Kidney (tissue), 14 donors: ENCODE measurements around the gene LPIN2. TPM values are rescaled to one million over a fixed set of nuclear protein-coding genes. Genes with fewer than 3 reads are reported as not detected.

Experiments
- DNase-seq, 5 donors: peaks; one replicate each; pipeline ENCODE4 v3.0.0-alpha.2; 2013 to 2020
- FAIRE-seq: peaks from 2 replicates; lab custom pipeline; 2012; peaks lifted over from hg19 to GRCh38; lab: Jason Lieb, UNC
- H3K27ac ChIP-seq, 2 donors: one replicate each; pipeline ENCODE4 v1.7.0; 2013; ENCODE audit warnings: low read depth in 2 of 2, low read length in 2 of 2, inconsistent platforms in 1 of 2
- H3K27me3 ChIP-seq: one replicate; pipeline ENCODE4 v1.7.1; 2013; ENCODE audit warnings: low read length, inconsistent platforms; ENCODE audit not compliant: control insufficient read depth, insufficient read depth
- H3K36me3 ChIP-seq, 3 donors: one replicate each; pipeline versions ENCODE4 v1.7.0 to v1.7.1; 2013; ENCODE audit warnings: low read length in 3 of 3, control low read depth in 1 of 3, inconsistent platforms in 1 of 3; ENCODE audit not compliant: insufficient read depth in 3 of 3, control insufficient read depth in 2 of 3
- H3K4me1 ChIP-seq, 3 donors: one replicate each; pipeline versions ENCODE4 v1.7.0 to v1.7.1; 2013; ENCODE audit warnings: low read length in 3 of 3, inconsistent platforms in 1 of 3, low read depth in 1 of 3; ENCODE audit not compliant: control insufficient read depth in 2 of 3, insufficient read depth in 2 of 3
- H3K4me3 ChIP-seq, 3 donors: one replicate each; pipeline versions ENCODE4 v1.7.0 to v1.8.1; 2013; ENCODE audit warnings: low read length in 3 of 3, control low read depth in 1 of 3, inconsistent platforms in 1 of 3
- H3K9ac ChIP-seq, 3 donors: one replicate each; pipeline versions ENCODE4 v1.7.0 to v1.7.1; 2013; ENCODE audit warnings: low read length in 3 of 3, control low read depth in 1 of 3, inconsistent platforms in 1 of 3
- H3K9me3 ChIP-seq, 3 donors: one replicate each; pipeline versions ENCODE4 v1.7.0 to v1.7.1; 2013; ENCODE audit warnings: low read length in 3 of 3, control low read depth in 1 of 3, inconsistent platforms in 1 of 3; ENCODE audit not compliant: control insufficient read depth in 2 of 3, insufficient read depth in 1 of 3
- CTCF ChIP-seq: IDR thresholded peaks from 3 replicates; pipeline ENCODE4 v1.5.1; 2012; ENCODE audit warnings: mild to moderate bottlenecking, moderate library complexity, borderline replicate concordance; ENCODE audit not compliant: insufficient read depth; ENCODE audit errors: extremely low read depth
- intact Hi-C: fragments of 100-400 bp; cut with DNase I; formaldehyde crosslinking; loops from one replicate; pipeline ENCODE4 v1.11.1; 2022
- polyA plus RNA-seq: library from polyadenylated mRNA; stranded (reverse); fragments of 350-450 nt; fragmentation: Illumina TruSeq; extraction: RNeasy Lipid Tissue Mini Kit (QIAGEN cat#74804); gene quantifications from one replicate; pipeline ENCODE4 v1.2.3, GENCODE V29; 2014; ENCODE audit warnings: low read depth, low replicate concordance; ENCODE audit not compliant: insufficient read depth
- total RNA-seq: library from RNA; stranded (reverse); fragmentation: NEBNext Ultra II Directional; extraction: Animal tissue kit (Norgen Biotek cat#: 25700); gene quantifications from one replicate; pipeline ENCODE4 v1.2.1, GENCODE V29; 2021
- donor health status: control.
- donor health status: control.
- donor health status: control.
- donor health status: control.
- donor health status: control.
- donor health status: DM: yes; HTN: yes; CAD: no.
- donor health status: Normal renal cell carcinoma (clear cell type).

The LPIN2 gene
- total and polyA plus RNA-seq, 2 donors from 2014 or later: 14.3 to 52.3 TPM

- Histone ChIP-seq H3K27ac (no peak overlapping the region), H3K36me3 (no peaks in the 10 kb centered on the region), H3K9me3 (no peaks in the 10 kb centered on the region), H3K4me1 (peaks cover 0 to 3% (median 0%) of the 10 kb centered on the region in 3 donors), H3K9ac (no peak overlapping the region), H3K27me3 (no peaks in the 10 kb centered on the region), H3K4me3 (no peak overlapping the region)
- intact Hi-C loops: no loop called here
- DNase-seq: no peak
- FAIRE-seq: no peak
- TF ChIP-seq CTCF: no peak
Observed at GRCh38 chr18:3048121-3048520, 35.2 kb upstream of the LPIN2 start.

- Histone ChIP-seq H3K4me3 (no peak overlapping the region), H3K4me1 (peaks cover 0 to 3% (median 0%) of the 10 kb centered on the region in 3 donors), H3K36me3 (no peaks in the 10 kb centered on the region), H3K27me3 (no peaks in the 10 kb centered on the region), H3K27ac (no peak overlapping the region), H3K9me3 (no peaks in the 10 kb centered on the region), H3K9ac (no peak overlapping the region)
- DNase-seq (no peak), FAIRE-seq (no peak)
- TF ChIP-seq CTCF: no peak
- intact Hi-C loops: no loop called here
Observed at GRCh38 chr18:3046216-3046808, 33.4 kb upstream of the LPIN2 start.

- Histone ChIP-seq H3K9me3 (no peaks in the 10 kb centered on the region), H3K27me3 (no peaks in the 10 kb centered on the region), H3K27ac (no peak overlapping the region), H3K36me3 (no peaks in the 10 kb centered on the region), H3K4me1 (peaks cover 0 to 3% (median 0%) of the 10 kb centered on the region in 3 donors), H3K9ac (no peak overlapping the region), H3K4me3 (no peak overlapping the region)
- FAIRE-seq: no peak
- peak in 1 of 5 donors; percentile 47 for DNase-seq
- no peak for TF ChIP-seq CTCF
- intact Hi-C loops: no loop called here
Observed at GRCh38 chr18:3044931-3045698, 32.2 kb upstream of the LPIN2 start.
